Measurements from ENCODE around the gene GUCA2B. TPM values are rescaled to one million over a fixed set of nuclear protein-coding genes. Genes with fewer than 3 reads are reported as not detected.

The GUCA2B gene
- total and polyA plus RNA-seq, 12 donors, result not detected

- no peak for TF ChIP-seq POLR2A (IDR thresholded peaks at IDR 0.05)
- TF ChIP-seq, protein P1, sequence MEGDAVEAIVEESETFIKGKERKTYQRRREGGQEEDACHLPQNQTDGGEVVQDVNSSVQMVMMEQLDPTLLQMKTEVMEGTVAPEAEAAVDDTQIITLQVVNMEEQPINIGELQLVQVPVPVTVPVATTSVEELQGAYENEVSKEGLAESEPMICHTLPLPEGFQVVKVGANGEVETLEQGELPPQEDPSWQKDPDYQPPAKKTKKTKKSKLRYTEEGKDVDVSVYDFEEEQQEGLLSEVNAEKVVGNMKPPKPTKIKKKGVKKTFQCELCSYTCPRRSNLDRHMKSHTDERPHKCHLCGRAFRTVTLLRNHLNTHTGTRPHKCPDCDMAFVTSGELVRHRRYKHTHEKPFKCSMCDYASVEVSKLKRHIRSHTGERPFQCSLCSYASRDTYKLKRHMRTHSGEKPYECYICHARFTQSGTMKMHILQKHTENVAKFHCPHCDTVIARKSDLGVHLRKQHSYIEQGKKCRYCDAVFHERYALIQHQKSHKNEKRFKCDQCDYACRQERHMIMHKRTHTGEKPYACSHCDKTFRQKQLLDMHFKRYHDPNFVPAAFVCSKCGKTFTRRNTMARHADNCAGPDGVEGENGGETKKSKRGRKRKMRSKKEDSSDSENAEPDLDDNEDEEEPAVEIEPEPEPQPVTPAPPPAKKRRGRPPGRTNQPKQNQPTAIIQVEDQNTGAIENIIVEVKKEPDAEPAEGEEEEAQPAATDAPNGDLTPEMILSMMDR (IDR thresholded peaks at IDR 0.05), result no peak
- 83 to 89% (median 85%) methylated on average over 8 to 10 of the region's 10 CpGs for WGBS, 4 donors
- H3K27ac ChIP-seq, result no peak overlapping the region
- no peak overlapping the region for H3K4me3 ChIP-seq
- H3K4me1 ChIP-seq (replicated peaks in 1 of 2), result no peaks in the 10 kb centered on the region
- no peaks in the 10 kb centered on the region for H3K9me3 ChIP-seq (replicated peaks in 1 of 3)
- intact Hi-C loops (cut with DNase I), result no loop called here
- H3K27me3 ChIP-seq, result peaks cover 4% of the 10 kb centered on the region
- H3K36me3 ChIP-seq (replicated peaks in 1 of 2), result no peaks in the 10 kb centered on the region
- DNase-seq, result no peak
Observed at GRCh38 chr1:42137766-42138165, 15.4 kb upstream of the GUCA2B start.

GRCh38 chr1:42138586-42138985 lies 14.6 kb upstream of the GUCA2B start:
- H3K4me1 ChIP-seq (replicated peaks in 1 of 2), result no peaks in the 10 kb centered on the region
- H3K27me3 ChIP-seq, result peaks cover 4% of the 10 kb centered on the region
- 92 to 99% (median 93%) methylated on average over 4 of the region's 4 CpGs for WGBS, 4 donors
- no peak overlapping the region for H3K27ac ChIP-seq
- no peaks in the 10 kb centered on the region for H3K36me3 ChIP-seq (replicated peaks in 1 of 2)
- H3K4me3 ChIP-seq, result no peak overlapping the region
- intact Hi-C loops (cut with DNase I), result no loop called here
- no peaks in the 10 kb centered on the region for H3K9me3 ChIP-seq (replicated peaks in 1 of 3)
- no peak for DNase-seq
- TF ChIP-seq, protein P1 (IDR thresholded peaks at IDR 0.05), result no peak
- no peak for TF ChIP-seq POLR2A (IDR thresholded peaks at IDR 0.05)

DNA sequence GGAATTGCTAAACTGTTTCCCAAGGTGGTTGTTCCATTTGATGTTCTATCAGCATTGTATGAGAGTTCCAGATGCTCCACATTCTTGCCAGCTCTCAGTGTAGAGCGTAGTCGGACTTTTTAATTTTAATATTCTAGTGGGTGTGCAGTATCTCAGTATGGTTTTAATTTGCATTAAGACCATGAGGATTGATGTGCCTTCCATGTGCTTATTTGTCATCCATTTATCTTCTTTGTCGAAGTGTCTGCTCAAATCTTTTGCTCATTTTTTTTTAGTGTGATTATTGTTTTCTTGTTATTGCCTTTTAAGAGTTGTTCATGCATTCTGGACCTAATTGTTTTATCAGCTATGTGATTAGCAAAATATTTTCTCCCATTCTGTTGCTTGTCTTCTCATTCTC lies 13.8 kb upstream of the GUCA2B start:
- intact Hi-C loops (cut with DNase I), result no loop called here
- WGBS, 4 donors, result 84 to 94% (median 90%) methylated on average over 3 of the region's 3 CpGs
- peaks cover 4% of the 10 kb centered on the region for H3K27me3 ChIP-seq

DNA sequence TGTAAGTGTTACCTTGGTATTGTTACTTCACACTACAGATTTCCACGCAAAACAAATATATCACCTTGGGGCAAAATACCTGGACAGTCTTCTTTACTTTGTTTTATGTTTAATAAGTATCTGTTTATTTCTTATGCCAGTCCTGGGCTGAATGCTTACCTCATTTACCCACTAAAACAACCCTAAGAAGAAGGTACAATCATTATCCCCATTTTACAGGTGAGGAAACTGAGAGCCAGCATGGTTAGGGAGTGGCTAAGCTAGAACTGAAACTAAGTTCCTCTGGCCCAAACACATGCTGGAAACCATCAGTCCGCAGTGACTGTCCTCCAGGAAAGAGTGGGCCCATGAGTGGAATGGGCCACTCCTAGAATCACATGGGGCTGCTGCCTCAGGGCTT lies 13.0 kb upstream of the GUCA2B start:
- DNase-seq, result no peak
- Histone ChIP-seq H3K4me3 (no peak overlapping the region), H3K27me3 (peaks cover 4% of the 10 kb centered on the region), H3K9me3 (replicated peaks in 1 of 3) (no peaks in the 10 kb centered on the region), H3K4me1 (replicated peaks in 1 of 2) (no peaks in the 10 kb centered on the region), H3K36me3 (replicated peaks in 1 of 2) (no peaks in the 10 kb centered on the region), H3K27ac (no peak overlapping the region)
- intact Hi-C loops (cut with DNase I), result no loop called here
- TF ChIP-seq, protein P1 (IDR thresholded peaks at IDR 0.05), result no peak
- TF ChIP-seq POLR2A (IDR thresholded peaks at IDR 0.05), result no peak
- 91 to 96% (median 94%) methylated on average over 2 of the region's 2 CpGs for WGBS, 4 donors

More for the DNA sequence above, 13.8 kb upstream of the GUCA2B start:
- H3K9me3 ChIP-seq (replicated peaks in 1 of 3), result no peaks in the 10 kb centered on the region
- H3K4me3 ChIP-seq, result no peak overlapping the region
- H3K36me3 ChIP-seq (replicated peaks in 1 of 2), result no peaks in the 10 kb centered on the region
- no peak for DNase-seq
- TF ChIP-seq, protein P1 (IDR thresholded peaks at IDR 0.05), result no peak
- TF ChIP-seq POLR2A (IDR thresholded peaks at IDR 0.05), result no peak
- H3K27ac ChIP-seq, result no peak overlapping the region
- no peaks in the 10 kb centered on the region for H3K4me1 ChIP-seq (replicated peaks in 1 of 2)

Data from adrenal gland (tissue), 12 donors.